ENCODE measurements around the gene CEACAM19.

DNA sequence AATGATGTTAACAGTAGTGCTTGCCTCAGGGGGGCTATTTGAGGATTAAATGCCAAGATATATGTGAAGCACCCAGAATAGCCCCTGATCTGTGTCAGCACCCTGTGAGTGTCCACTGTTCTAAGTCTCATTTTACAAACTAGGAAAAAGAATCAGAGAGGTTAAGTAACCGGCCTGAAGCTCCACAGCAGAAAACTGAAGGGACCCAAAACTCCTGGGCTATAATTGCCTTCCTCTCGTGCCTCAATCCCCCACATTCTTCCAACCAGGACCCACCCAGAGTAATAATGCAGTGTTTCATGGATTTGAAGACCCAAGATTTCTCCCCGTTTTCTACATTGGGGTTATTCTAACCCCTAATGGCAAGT, 25.2 kb upstream of the CEACAM19 start:
- TF ChIP-seq, protein P1, sequence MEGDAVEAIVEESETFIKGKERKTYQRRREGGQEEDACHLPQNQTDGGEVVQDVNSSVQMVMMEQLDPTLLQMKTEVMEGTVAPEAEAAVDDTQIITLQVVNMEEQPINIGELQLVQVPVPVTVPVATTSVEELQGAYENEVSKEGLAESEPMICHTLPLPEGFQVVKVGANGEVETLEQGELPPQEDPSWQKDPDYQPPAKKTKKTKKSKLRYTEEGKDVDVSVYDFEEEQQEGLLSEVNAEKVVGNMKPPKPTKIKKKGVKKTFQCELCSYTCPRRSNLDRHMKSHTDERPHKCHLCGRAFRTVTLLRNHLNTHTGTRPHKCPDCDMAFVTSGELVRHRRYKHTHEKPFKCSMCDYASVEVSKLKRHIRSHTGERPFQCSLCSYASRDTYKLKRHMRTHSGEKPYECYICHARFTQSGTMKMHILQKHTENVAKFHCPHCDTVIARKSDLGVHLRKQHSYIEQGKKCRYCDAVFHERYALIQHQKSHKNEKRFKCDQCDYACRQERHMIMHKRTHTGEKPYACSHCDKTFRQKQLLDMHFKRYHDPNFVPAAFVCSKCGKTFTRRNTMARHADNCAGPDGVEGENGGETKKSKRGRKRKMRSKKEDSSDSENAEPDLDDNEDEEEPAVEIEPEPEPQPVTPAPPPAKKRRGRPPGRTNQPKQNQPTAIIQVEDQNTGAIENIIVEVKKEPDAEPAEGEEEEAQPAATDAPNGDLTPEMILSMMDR (IDR thresholded peaks at IDR 0.05; ENCODE audit: insufficient read depth, low read length, poor library complexity, severe bottlenecking) = no peak
- no peak for TF ChIP-seq EZH2phosphoT487 (conservative IDR thresholded peaks at IDR 0.05; ENCODE audit: low read length)
